ENCODE data around the gene PIGU.

- TF ChIP-seq SIN3A (IDR thresholded peaks at IDR 0.05; ENCODE audit: borderline replicate concordance, low read depth, low read length) = no peak
- no peak for TF ChIP-seq GABPA (IDR thresholded peaks at IDR 0.05; ENCODE audit: low read depth)
These were observed 159.8 kb downstream of the PIGU start for GRCh38 chr20:34517114-34517505.
